Thoracic aorta (tissue), 2 donors: ENCODE results near the gene OLIG2. TPM values are rescaled to one million over a fixed set of nuclear protein-coding genes. Genes with fewer than 3 reads are reported as not detected.

ENCODE experiments used
- ATAC-seq: fragments of 150-250 bp; one replicate; pipeline ENCODE4 v1.8.0; 2017; ENCODE audit warnings: low read depth; ENCODE audit not compliant: insufficient number of reproducible peaks, low FRiP score
- DNase-seq: peaks from one replicate; pipeline ENCODE4 v3.0.0-alpha.2; 2020; ENCODE audit warnings: low spot score
- H3K27ac ChIP-seq, 2 donors: fragments of 200-600 bp; sonication (generic); 1 replicate in 1 of 2; 2 replicates in 1 of 2; pipeline ENCODE4 v1.5.1; 2016; ENCODE audit warnings: mild to moderate bottlenecking in 2 of 2, moderate library complexity in 2 of 2
- H3K27me3 ChIP-seq: fragments of 200-600 bp; sonication (generic); replicated peaks from 2 replicates; pipeline ENCODE4 v1.6.0; 2016; ENCODE audit warnings: mild to moderate bottlenecking; ENCODE audit not compliant: insufficient read depth
- H3K36me3 ChIP-seq: fragments of 200-600 bp; sonication (generic); one replicate; pipeline ENCODE4 v1.5.1; 2016
- H3K4me1 ChIP-seq, 2 donors: fragments of 200-600 bp; sonication (generic); 1 replicate in 1 of 2; 2 replicates in 1 of 2; pipeline versions ENCODE4 v1.5.1 to v1.6.0; 2016; ENCODE audit warnings: low read depth in 2 of 2, mild to moderate bottlenecking in 1 of 2; ENCODE audit not compliant: control insufficient read depth in 1 of 2
- H3K4me3 ChIP-seq: fragments of 200-600 bp; sonication (generic); 2 replicates; pipeline ENCODE4 v1.5.1; 2016; ENCODE audit warnings: mild to moderate bottlenecking
- H3K9me3 ChIP-seq: fragments of 200-600 bp; sonication (generic); 2 replicates; pipeline ENCODE4 v1.5.1; 2016
- total RNA-seq, 2 donors: library from RNA; depleted of rRNA; stranded (reverse); fragments of >200 nt; gene quantifications; one replicate each; pipeline versions ENCODE4 v1.1.0 to v1.2.3, GENCODE V29; 2016
- TF ChIP-seq, protein P1 (sequence below): fragments of 200-600 bp; sonication (generic); IDR thresholded peaks from one replicate; pipeline ENCODE4 v1.5.1; 2019; ENCODE audit warnings: antibody characterized with exemption

OLIG2 gene
- total RNA-seq, 2 donors from 2014 or later, result not detected

DNA sequence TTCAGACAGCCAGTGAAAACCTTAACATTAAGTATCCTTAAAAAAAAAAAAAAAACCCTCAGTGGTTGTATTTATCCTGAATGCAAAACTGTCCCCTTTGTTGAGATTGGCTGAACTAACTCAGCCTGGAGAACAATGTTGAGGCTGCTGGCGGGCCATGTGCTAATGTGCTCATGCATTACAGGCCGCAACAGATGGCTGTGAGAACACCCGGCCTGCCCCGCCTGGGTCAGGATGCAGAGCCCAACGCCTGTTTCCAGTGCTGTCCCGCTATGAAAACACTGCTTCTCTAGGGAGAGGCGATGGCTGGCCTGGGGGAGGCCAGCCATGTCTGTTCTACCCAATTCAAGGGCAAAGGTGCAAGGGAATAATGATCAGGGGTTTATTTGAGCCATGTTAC is 13.8 kb downstream of the OLIG2 start:
- no peaks in the 10 kb centered on the region for H3K4me1 ChIP-seq
- no peak overlapping the region for H3K27ac ChIP-seq
- no peak for ATAC-seq
- DNase-seq, result no peak
- H3K36me3 ChIP-seq, result no peaks in the 10 kb centered on the region
- H3K9me3 ChIP-seq, result no peaks in the 10 kb centered on the region
- no peak overlapping the region for H3K4me3 ChIP-seq
- TF ChIP-seq, protein P1, sequence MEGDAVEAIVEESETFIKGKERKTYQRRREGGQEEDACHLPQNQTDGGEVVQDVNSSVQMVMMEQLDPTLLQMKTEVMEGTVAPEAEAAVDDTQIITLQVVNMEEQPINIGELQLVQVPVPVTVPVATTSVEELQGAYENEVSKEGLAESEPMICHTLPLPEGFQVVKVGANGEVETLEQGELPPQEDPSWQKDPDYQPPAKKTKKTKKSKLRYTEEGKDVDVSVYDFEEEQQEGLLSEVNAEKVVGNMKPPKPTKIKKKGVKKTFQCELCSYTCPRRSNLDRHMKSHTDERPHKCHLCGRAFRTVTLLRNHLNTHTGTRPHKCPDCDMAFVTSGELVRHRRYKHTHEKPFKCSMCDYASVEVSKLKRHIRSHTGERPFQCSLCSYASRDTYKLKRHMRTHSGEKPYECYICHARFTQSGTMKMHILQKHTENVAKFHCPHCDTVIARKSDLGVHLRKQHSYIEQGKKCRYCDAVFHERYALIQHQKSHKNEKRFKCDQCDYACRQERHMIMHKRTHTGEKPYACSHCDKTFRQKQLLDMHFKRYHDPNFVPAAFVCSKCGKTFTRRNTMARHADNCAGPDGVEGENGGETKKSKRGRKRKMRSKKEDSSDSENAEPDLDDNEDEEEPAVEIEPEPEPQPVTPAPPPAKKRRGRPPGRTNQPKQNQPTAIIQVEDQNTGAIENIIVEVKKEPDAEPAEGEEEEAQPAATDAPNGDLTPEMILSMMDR, result no peak
- no peaks in the 10 kb centered on the region for H3K27me3 ChIP-seq

DNA sequence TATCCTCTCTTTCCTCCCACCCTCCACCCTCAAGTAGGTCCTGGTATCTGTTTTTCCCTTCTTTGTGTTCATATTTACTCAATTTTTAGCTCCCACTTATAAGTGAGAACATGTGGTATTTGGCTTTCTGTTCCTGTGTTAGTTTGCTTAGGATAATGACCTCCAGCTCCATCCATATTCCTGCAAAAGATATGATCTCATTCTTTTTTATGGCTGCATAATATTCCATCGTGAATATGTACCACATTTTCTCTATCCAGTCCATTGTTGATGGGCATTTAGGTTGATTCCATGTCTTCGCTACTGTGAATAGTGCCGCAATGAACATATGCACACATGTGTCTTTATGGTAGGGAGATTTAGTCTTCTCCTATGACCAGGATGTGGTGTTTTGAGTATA is 14.5 kb downstream of the OLIG2 start:
- Histone ChIP-seq H3K4me1 (no peaks in the 10 kb centered on the region), H3K36me3 (no peaks in the 10 kb centered on the region), H3K27ac (no peak overlapping the region), H3K4me3 (no peak overlapping the region), H3K27me3 (no peaks in the 10 kb centered on the region), H3K9me3 (no peaks in the 10 kb centered on the region)
- ATAC-seq, result no peak
- no peak for DNase-seq
- TF ChIP-seq, protein P1, result no peak

GRCh38 chr21:33041981-33042380 is 16.2 kb downstream of the OLIG2 start:
- no peaks in the 10 kb centered on the region for H3K9me3 ChIP-seq
- no peaks in the 10 kb centered on the region for H3K4me1 ChIP-seq
- ATAC-seq (no peak), DNase-seq (no peak)
- no peaks in the 10 kb centered on the region for H3K27me3 ChIP-seq
- TF ChIP-seq, protein P1, result no peak
- H3K4me3 ChIP-seq, result no peak overlapping the region
- H3K36me3 ChIP-seq, result no peaks in the 10 kb centered on the region
- H3K27ac ChIP-seq, result no peak overlapping the region

DNA sequence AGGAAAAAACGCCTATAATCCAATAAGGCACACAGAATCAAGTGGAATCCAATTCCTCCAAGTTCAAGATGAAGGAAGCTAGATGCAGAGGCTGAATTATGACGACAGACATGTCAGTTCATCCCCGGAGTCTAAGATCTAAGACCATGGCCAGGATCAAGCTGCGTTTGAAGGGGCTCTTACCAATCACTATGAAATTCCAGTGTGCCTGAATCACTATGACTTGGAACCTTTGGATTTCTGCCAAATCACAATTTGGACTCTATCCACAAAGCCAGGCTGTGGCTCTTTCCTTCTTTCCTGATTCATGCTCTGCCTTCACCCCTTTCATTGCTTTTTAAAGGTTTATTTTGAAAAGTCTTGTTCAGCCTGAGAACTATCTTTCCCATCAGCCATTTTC is 17.1 kb downstream of the OLIG2 start:
- Histone ChIP-seq H3K4me3 (no peak overlapping the region), H3K9me3 (no peaks in the 10 kb centered on the region), H3K4me1 (no peaks in the 10 kb centered on the region), H3K36me3 (no peaks in the 10 kb centered on the region), H3K27me3 (no peaks in the 10 kb centered on the region), H3K27ac (no peak overlapping the region)
- TF ChIP-seq, protein P1, result no peak
- DNase-seq (no peak), ATAC-seq (no peak)

DNA sequence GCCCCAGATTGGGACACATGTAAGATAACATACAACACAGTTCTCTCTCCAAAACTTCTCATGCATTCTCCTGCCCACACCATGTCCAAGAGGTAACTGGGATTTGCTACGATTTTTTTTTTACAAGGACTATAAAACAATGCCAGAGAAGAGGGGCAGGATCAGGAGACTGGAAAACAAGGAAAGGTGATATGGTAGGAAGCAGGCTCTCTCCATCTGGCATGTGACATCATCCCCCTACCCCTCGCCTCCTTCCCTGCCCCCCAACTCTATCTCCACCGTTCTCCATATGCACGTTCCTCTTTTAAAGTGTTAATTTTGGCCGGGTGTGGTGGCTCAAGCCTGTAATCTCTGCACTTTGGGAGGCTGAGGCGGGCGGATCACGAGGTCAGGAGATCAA is 20.7 kb downstream of the OLIG2 start:
- DNase-seq (no peak), ATAC-seq (no peak)
- Histone ChIP-seq H3K9me3 (no peaks in the 10 kb centered on the region), H3K27ac (no peak overlapping the region), H3K27me3 (no peaks in the 10 kb centered on the region), H3K36me3 (no peaks in the 10 kb centered on the region), H3K4me3 (no peak overlapping the region), H3K4me1 (no peaks in the 10 kb centered on the region)
- TF ChIP-seq, protein P1, result no peak
